SK-N-SH (cell line): ENCODE data around the gene SMIM32. TPM values are rescaled to one million over a fixed set of nuclear protein-coding genes. Genes with fewer than 3 reads are reported as not detected.

Experiments used
- CTCF ChIA-PET: fragments of 300-600, 350-600 bp; formaldehyde crosslinking; extraction: SDS; loops from one replicate; lab custom pipeline; 2021; lab: Yijun Ruan, JAX
- POLR2A ChIA-PET: fragments of 350-600 bp; sonication (Branson Sonifier 250); formaldehyde crosslinking; extraction: SDS; loops from one replicate; lab custom pipeline; 2020; ENCODE audit warnings: antibody characterized with exemption, inconsistent platforms; lab: Yijun Ruan, JAX
- DNase-seq: peaks from one replicate; pipeline ENCODE4 v3.0.0; 2012
- H2AFZ ChIP-seq: fragments of 200-600 bp; sonication (generic); 2 replicates; pipeline ENCODE4 v1.8.1; 2016; ENCODE audit warnings: antibody characterized with exemption, mild to moderate bottlenecking, low read depth
- H3F3A ChIP-seq: fragments of 200-600 bp; sonication (generic); replicated peaks from 2 replicates; pipeline ENCODE3; 2016; ENCODE audit warnings: antibody characterized with exemption, mild to moderate bottlenecking; ENCODE audit not compliant: insufficient read depth
- H3K27ac ChIP-seq, 2 experiments: fragments of 200-500 bp in 1 of 2; fragments of 200-600 bp in 1 of 2; sonication (Bioruptor generic) in 1 of 2; sonication (generic), shearing (Covaris generic) in 1 of 2; 2 replicates each; pipeline versions ENCODE4 v1.5.1 to v1.6.1; 2014 to 2016; ENCODE audit warnings: low read depth in 2 of 2, inconsistent platforms in 1 of 2, low read length in 1 of 2, mild to moderate bottlenecking in 1 of 2, mixed read lengths in 1 of 2
- H3K27me3 ChIP-seq: fragments of 200-600 bp; sonication (generic), shearing (Covaris generic); 2 replicates; pipeline ENCODE4 v1.6.1; 2016; ENCODE audit warnings: mixed run types; ENCODE audit not compliant: insufficient read depth
- H3K36me3 ChIP-seq, 2 experiments: fragments of 200-500 bp in 1 of 2; fragments of 200-600 bp in 1 of 2; sonication (Bioruptor generic) in 1 of 2; sonication (generic) in 1 of 2; replicated peaks in 1 of 2; 2 replicates each; pipeline versions ENCODE3 to v1.5.1; 2014 to 2016; ENCODE audit warnings: low read length in 1 of 2, mild to moderate bottlenecking in 1 of 2; ENCODE audit not compliant: insufficient read depth in 2 of 2, control insufficient read depth in 1 of 2
- H3K4me1 ChIP-seq, 2 experiments: fragments of 200-500 bp in 1 of 2; fragments of 200-600 bp in 1 of 2; sonication (Bioruptor generic) in 1 of 2; sonication (generic), shearing (Covaris generic) in 1 of 2; 2 replicates each; pipeline versions ENCODE4 v1.5.1 to v1.6.1; 2014 to 2016; ENCODE audit warnings: low read depth in 1 of 2, low read length in 1 of 2, mixed run types in 1 of 2; ENCODE audit not compliant: insufficient read depth in 2 of 2, control insufficient read depth in 1 of 2
- H3K4me2 ChIP-seq: fragments of 200-600 bp; sonication (generic), shearing (Covaris generic); 2 replicates; pipeline ENCODE4 v1.6.1; 2017; ENCODE audit warnings: mixed run types
- H3K4me3 ChIP-seq, 2 experiments: fragments of 200-500 bp in 1 of 2; fragments of 200-600 bp in 1 of 2; sonication (Bioruptor generic) in 1 of 2; sonication (generic), shearing (Covaris generic) in 1 of 2; 2 replicates each; pipeline versions ENCODE4 v1.5.1 to v1.8.1; 2014 to 2016; ENCODE audit warnings: low read depth in 2 of 2, inconsistent platforms in 1 of 2, low read length in 1 of 2, mild to moderate bottlenecking in 1 of 2, mixed read lengths in 1 of 2, moderate library complexity in 1 of 2
- H3K79me2 ChIP-seq: fragments of 200-600 bp; sonication (generic); 2 replicates; pipeline ENCODE4 v1.8.1; 2017; ENCODE audit warnings: mild to moderate bottlenecking; ENCODE audit not compliant: insufficient read depth
- H3K9ac ChIP-seq: fragments of 200-600 bp; sonication (generic); 2 replicates; pipeline ENCODE4 v1.6.1; 2017; ENCODE audit warnings: mixed run types
- H3K9me2 ChIP-seq: fragments of 200-600 bp; sonication (generic); 2 replicates; pipeline ENCODE4 v1.6.1; 2017; ENCODE audit warnings: mixed run types
- H3K9me3 ChIP-seq: fragments of 200-600 bp; sonication (generic); 2 replicates; pipeline ENCODE4 v1.6.1; 2017; ENCODE audit warnings: mixed run types, mild to moderate bottlenecking, moderate library complexity
- H4K20me1 ChIP-seq: fragments of 200-600 bp; sonication (generic); 2 replicates; pipeline ENCODE4 v1.6.1; 2017; ENCODE audit warnings: mild to moderate bottlenecking, mixed run types; ENCODE audit not compliant: insufficient read depth
- CHD2 ChIP-seq: fragments of 150-350 bp; IDR thresholded peaks from 2 replicates; pipeline ENCODE4 v1.6.1; 2018; ENCODE audit warnings: low read length; ENCODE audit not compliant: partially characterized antibody
- EZH2phosphoT487 ChIP-seq: fragments of 200-600 bp; sonication (generic); IDR thresholded peaks from 2 replicates; pipeline ENCODE4 v1.6.1; 2017; ENCODE audit warnings: low read depth, mixed run types, mild to moderate bottlenecking, antibody characterized with exemption, moderate library complexity, borderline replicate concordance
- FOXM1 ChIP-seq: IDR thresholded peaks from 2 replicates; pipeline ENCODE4 v1.4.0; 2012; ENCODE audit warnings: low read depth, mild to moderate bottlenecking
- GATA2 ChIP-seq: sonication (generic); formaldehyde crosslinking; IDR thresholded peaks from 2 replicates; pipeline ENCODE4 v1.5.0; 2020; ENCODE audit warnings: mild to moderate bottlenecking, missing genetic modification reagents
- JUND ChIP-seq: IDR thresholded peaks from 2 replicates; pipeline ENCODE4 v1.4.0; 2012
- MAX ChIP-seq: IDR thresholded peaks from 2 replicates; pipeline ENCODE4 v1.4.0; 2012; ENCODE audit warnings: low read depth
- NRF1 ChIP-seq: IDR thresholded peaks from 2 replicates; pipeline ENCODE4 v1.6.1; 2012; ENCODE audit warnings: low read depth, mild to moderate bottlenecking, low read length
- POLR2AphosphoS5 ChIP-seq: IDR thresholded peaks from 2 replicates; pipeline ENCODE4 v1.6.1; 2012; ENCODE audit warnings: low read depth, low read length
- SIN3A ChIP-seq: IDR thresholded peaks from 2 replicates; pipeline ENCODE4 v1.6.1; 2012; ENCODE audit warnings: low read depth, mild to moderate bottlenecking, low read length, moderate library complexity, borderline replicate concordance
- TAF1 ChIP-seq: IDR thresholded peaks from 2 replicates; pipeline ENCODE4 v1.6.1; 2012; ENCODE audit warnings: low read depth, mild to moderate bottlenecking, low read length, moderate library complexity, borderline replicate concordance
- TCF12 ChIP-seq: IDR thresholded peaks from 2 replicates; pipeline ENCODE4 v1.4.0; 2012
- TEAD4 ChIP-seq: IDR thresholded peaks from 2 replicates; pipeline ENCODE4 v1.4.0; 2012; ENCODE audit warnings: mild to moderate bottlenecking, borderline replicate concordance; ENCODE audit not compliant: insufficient read depth
- USF2 ChIP-seq: fragments of 150-350 bp; IDR thresholded peaks from 2 replicates; pipeline ENCODE4 v1.6.1; 2017; ENCODE audit warnings: antibody characterized with exemption, low read length, low read depth, borderline replicate concordance
- YY1 ChIP-seq: IDR thresholded peaks from 2 replicates; pipeline ENCODE4 v1.4.0; 2012; ENCODE audit warnings: low read depth, mild to moderate bottlenecking
- WGBS: methylation state at CpG from one replicate; pipeline ENCODE4 v1.1.6; 2017; ENCODE audit warnings: low lambda C conversion rate; 5-methylcytosine and 5-hydroxymethylcytosine counted together
- polyA plus RNA-seq, 3 experiments: library from polyadenylated mRNA; depleted of rRNA; stranded (reverse); fragments of >200 nt; gene quantifications; 2 replicates each; pipeline ENCODE4 v1.2.3, GENCODE V29; 2012
- TF ChIP-seq, protein P1 (sequence below): fragments of 200-600 bp; sonication (generic); IDR thresholded peaks from 2 replicates; pipeline ENCODE4 v1.6.1; 2017; ENCODE audit warnings: antibody characterized with exemption, mild to moderate bottlenecking, moderate library complexity
- TF ChIP-seq, protein P2 (sequence below): IDR thresholded peaks from 2 replicates; pipeline ENCODE4 v1.4.0; 2012; ENCODE audit warnings: low read depth, borderline replicate concordance
- TF ChIP-seq, protein P3 (sequence below): IDR thresholded peaks from 2 replicates; pipeline ENCODE4 v1.4.0; 2012; ENCODE audit warnings: low read depth, borderline replicate concordance

Gene SMIM32
- polyA plus RNA-seq, 1 of the 3 experiments (the other 2 are of a cell fraction): 0.25 TPM

GRCh38 chr5:136200761-136201160 is 7.8 kb upstream of the SMIM32 start:
- Histone ChIP-seq H3K4me2 (no peak overlapping the region), H3F3A (no peaks in the 10 kb centered on the region), H3K9me3 (no peaks in the 10 kb centered on the region), H3K27me3 (no peaks in the 10 kb centered on the region), H2AFZ (no peak overlapping the region), H3K9me2 (no peaks in the 10 kb centered on the region), H3K9ac (no peak overlapping the region), H3K4me3 (no peak overlapping the region), H3K27ac (no peak overlapping the region), H3K36me3 (no peaks in the 10 kb centered on the region), H4K20me1 (no peaks in the 10 kb centered on the region), H3K79me2 (no peaks in the 10 kb centered on the region), H3K4me1 (no peaks in the 10 kb centered on the region)
- CTCF ChIA-PET: interaction anchor here (0.9 to 13.8 kb wide), 2 partner anchors 11 to 13 kb away, joined by 3 to 109 read pairs; no protein-coding TSS in a partner anchor
- POLR2A ChIA-PET: no interaction called here
- no peak for TF ChIP-seq TEAD4
- TF ChIP-seq, protein P1, sequence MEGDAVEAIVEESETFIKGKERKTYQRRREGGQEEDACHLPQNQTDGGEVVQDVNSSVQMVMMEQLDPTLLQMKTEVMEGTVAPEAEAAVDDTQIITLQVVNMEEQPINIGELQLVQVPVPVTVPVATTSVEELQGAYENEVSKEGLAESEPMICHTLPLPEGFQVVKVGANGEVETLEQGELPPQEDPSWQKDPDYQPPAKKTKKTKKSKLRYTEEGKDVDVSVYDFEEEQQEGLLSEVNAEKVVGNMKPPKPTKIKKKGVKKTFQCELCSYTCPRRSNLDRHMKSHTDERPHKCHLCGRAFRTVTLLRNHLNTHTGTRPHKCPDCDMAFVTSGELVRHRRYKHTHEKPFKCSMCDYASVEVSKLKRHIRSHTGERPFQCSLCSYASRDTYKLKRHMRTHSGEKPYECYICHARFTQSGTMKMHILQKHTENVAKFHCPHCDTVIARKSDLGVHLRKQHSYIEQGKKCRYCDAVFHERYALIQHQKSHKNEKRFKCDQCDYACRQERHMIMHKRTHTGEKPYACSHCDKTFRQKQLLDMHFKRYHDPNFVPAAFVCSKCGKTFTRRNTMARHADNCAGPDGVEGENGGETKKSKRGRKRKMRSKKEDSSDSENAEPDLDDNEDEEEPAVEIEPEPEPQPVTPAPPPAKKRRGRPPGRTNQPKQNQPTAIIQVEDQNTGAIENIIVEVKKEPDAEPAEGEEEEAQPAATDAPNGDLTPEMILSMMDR: no peak
- TF ChIP-seq MAX: no peak
- TF ChIP-seq CHD2: no peak
- TF ChIP-seq YY1: no peak
- TF ChIP-seq SIN3A: no peak
- no peak for TF ChIP-seq JUND
- TF ChIP-seq, protein P2, sequence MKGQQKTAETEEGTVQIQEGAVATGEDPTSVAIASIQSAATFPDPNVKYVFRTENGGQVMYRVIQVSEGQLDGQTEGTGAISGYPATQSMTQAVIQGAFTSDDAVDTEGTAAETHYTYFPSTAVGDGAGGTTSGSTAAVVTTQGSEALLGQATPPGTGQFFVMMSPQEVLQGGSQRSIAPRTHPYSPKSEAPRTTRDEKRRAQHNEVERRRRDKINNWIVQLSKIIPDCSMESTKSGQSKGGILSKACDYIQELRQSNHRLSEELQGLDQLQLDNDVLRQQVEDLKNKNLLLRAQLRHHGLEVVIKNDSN: no peak
- no peak for TF ChIP-seq NRF1
- TF ChIP-seq EZH2phosphoT487: no peak
- TF ChIP-seq TCF12: no peak
- TF ChIP-seq, protein P3, sequence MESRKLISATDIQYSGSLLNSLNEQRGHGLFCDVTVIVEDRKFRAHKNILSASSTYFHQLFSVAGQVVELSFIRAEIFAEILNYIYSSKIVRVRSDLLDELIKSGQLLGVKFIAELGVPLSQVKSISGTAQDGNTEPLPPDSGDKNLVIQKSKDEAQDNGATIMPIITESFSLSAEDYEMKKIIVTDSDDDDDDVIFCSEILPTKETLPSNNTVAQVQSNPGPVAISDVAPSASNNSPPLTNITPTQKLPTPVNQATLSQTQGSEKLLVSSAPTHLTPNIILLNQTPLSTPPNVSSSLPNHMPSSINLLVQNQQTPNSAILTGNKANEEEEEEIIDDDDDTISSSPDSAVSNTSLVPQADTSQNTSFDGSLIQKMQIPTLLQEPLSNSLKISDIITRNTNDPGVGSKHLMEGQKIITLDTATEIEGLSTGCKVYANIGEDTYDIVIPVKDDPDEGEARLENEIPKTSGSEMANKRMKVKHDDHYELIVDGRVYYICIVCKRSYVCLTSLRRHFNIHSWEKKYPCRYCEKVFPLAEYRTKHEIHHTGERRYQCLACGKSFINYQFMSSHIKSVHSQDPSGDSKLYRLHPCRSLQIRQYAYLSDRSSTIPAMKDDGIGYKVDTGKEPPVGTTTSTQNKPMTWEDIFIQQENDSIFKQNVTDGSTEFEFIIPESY: no peak
- WGBS: 45% methylated on average over 3 of the region's 3 CpGs
- DNase-seq: peak; percentile 3

DNA sequence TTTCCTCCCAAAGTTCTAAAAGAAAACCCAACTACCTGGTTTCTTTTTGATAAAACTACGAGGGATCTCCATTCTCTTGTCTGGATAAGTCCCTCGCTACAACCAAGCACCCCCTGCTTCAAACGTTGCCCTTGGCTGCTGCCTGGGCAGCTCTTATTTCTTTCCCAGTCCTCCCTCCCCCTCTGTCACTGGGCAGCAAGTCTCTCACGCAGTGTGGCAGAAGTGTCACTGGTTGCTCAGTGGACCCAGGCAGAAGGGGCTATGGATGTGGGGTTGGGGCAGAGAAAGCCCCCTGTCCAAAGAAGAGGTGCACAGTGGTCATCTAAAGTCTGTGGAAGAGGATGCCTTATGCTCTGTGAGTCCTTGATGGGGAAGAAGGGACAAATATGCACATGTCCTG is 7.2 kb upstream of the SMIM32 start:
- TF ChIP-seq JUND (no peak), USF2 (no peak), TAF1 (no peak), GATA2 (no peak), TCF12 (no peak), SIN3A (no peak), TEAD4 (no peak), POLR2AphosphoS5 (no peak), FOXM1 (no peak)
- Histone ChIP-seq H3K36me3 (no peaks in the 10 kb centered on the region), H3K4me2 (no peak overlapping the region), H3K79me2 (no peaks in the 10 kb centered on the region), H3K4me3 (no peak overlapping the region), H3K9me2 (no peaks in the 10 kb centered on the region), H2AFZ (no peak overlapping the region), H3K27me3 (no peaks in the 10 kb centered on the region), H3K9ac (no peak overlapping the region), H4K20me1 (no peaks in the 10 kb centered on the region), H3F3A (no peaks in the 10 kb centered on the region), H3K27ac (no peak overlapping the region), H3K9me3 (no peaks in the 10 kb centered on the region), H3K4me1 (no peaks in the 10 kb centered on the region)
- CTCF ChIA-PET: interaction anchor here (13.8 kb wide), 1 partner anchor 11 kb away, joined by 109 read pairs; no protein-coding TSS in a partner anchor
- peak; percentile 3 for DNase-seq
- 34% methylated on average over 4 of the region's 4 CpGs for WGBS
- POLR2A ChIA-PET: no interaction called here
